GM12864 (cell line): ENCODE results near the gene MTHFS.
"Not testable (repeated sequence)": the region's sequence is repeated elsewhere in the genome, so short reads cannot be mapped to it uniquely, and the experiment has no call there.

ENCODE experiments used
- DNase-seq: peaks from one replicate; pipeline ENCODE4 v3.0.0-alpha.2; 2011; ENCODE audit warnings: low read depth
- H3K4me3 ChIP-seq: 2 replicates; pipeline ENCODE4 v1.5.1; 2011; ENCODE audit warnings: mild to moderate bottlenecking, low read depth, low read length, control low read depth
- CTCF ChIP-seq: IDR thresholded peaks from 2 replicates; pipeline ENCODE4 v1.5.1; 2011; ENCODE audit warnings: low read depth, mild to moderate bottlenecking, moderate library complexity, low read length, control low read depth, inconsistent platforms; ENCODE audit errors: missing control alignments

MTHFS gene

DNA sequence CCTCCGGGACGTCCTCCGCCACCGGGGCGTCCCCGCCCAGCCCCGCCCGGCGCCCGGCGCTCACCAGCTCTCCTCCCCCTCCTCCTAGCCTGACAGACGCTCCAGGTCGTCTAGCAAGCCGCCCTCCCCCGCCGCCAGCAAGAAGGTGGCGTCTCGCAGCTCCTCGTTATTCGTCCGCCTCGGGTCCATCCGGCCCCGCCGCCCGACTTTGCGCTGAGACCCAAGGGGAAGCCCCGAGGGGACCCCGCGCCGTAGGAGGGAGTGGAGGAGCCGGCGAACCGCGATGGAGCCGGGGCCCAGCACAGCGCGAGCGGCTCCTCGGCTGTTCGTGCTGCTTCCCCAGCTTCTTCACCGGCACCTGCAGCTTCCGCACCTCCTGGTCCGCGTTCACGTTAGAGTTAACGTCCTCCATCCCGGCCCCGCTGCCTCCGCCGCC, 26.3 kb upstream of the MTHFS start:
- no peak for TF ChIP-seq CTCF
- H3K4me3 ChIP-seq, result peak overlapping the region; percentile 89
- DNase-seq, result no peak

- no peak for TF ChIP-seq CTCF
- no peak for DNase-seq
- H3K4me3 ChIP-seq, result peak overlapping the region; percentile 89
These were observed 25.8 kb upstream of the MTHFS start for GRCh38 chr15:79922512-79923078.

DNA sequence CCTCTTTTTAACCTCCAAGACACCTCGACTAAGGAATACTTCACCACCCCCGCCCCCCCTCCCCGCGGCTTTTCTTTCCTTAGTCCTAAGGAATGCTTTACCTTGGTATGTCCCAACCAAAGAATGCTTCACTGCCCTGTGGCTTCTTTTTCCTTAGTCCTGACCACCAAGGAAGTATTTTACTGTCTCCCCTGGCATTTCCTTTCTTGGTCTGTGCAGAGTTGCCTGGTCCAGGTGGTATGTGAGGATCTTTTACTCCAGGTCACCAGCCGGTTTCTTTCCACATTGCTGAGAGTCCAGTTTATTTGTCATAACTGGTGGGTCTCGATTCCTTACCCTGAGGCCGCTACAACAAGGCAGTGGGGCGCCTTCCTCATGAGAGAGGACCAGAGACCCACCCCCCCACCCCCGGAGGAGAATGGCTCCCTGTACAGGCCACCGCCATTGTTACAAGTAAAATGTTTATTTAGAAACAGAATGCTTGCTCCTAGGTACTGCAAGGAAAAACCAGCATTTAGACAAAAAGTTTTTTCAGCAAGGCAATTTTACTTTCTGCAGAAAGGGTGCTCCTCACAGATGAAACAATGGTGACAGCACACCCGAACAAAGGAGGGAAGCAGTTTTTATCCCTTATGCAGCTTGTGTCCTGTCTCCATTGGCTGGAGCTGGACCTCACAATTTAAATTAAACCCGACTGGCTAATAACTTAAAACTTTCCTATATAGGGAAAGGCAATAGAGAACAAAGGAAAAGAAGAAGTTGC, 23.1 kb upstream of the MTHFS start:
- no peak for TF ChIP-seq CTCF
- no peak overlapping the region for H3K4me3 ChIP-seq
- DNase-seq, result no peak

DNA sequence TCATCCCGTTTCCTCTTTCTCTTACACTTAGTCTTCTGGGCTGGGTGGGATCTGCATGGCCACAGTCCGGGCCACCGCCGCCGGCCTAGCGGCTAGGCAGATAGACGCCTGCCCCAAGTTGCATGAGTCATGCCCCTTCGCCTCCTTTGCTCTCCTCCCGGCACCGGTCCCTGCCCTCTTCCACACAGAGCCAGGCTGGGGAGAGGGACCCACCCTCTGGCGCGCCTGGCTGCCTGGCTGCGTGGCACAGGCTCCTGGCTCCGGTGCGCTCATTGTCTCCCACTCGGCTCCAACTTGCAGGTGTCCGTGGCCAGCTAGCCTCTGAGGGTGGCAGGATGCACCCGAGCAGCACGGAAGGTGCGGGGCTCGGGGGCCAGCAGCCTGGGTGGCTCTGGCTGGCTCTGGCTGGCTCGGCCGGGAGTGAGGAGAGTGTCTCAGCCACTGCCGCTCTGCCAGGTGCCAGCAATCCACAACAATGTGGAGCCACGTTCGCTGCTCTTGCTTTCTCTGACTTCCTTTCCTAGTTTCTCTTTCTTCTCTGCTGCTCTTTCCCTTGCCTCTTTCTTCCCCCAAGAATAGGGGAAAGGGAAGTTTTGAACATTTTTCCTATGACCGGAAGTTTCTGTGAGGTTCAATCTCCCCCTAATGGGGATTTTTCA, 22.4 kb upstream of the MTHFS start:
- no peak for TF ChIP-seq CTCF
- H3K4me3 ChIP-seq, result no peak overlapping the region
- no peak for DNase-seq

DNA sequence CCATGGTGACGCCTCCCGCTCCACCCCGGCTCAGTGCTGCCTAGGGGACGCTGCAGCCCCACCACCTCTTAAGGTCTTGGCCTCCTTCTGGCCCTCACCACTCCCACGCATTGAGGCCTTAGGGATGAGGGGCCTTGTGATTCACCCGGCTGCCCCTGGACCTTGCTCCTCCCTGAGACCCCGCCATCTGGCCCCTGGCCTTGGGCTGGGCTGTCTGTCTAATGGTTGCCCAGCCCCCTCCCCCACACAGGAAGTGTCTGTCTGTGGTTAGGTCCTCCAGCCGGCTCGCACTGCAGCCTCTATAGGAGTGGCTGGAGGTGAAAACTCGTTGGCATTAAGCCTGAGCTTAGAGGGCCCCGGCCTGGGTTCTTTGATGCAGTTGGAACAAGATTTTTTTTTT, 21.5 kb upstream of the MTHFS start:
- TF ChIP-seq CTCF, result no peak
- no peak overlapping the region for H3K4me3 ChIP-seq
- no peak for DNase-seq

GRCh38 chr15:79916502-79917132, 19.8 kb upstream of the MTHFS start:
- TF ChIP-seq CTCF, result no peak

GRCh38 chr15:79915776-79916501, 19.1 kb upstream of the MTHFS start:
- H3K4me3 ChIP-seq, result not testable (repeated sequence)

More at GRCh38 chr15:79916502-79917132, 19.8 kb upstream of the MTHFS start:
- H3K4me3 ChIP-seq, result no peak overlapping the region
- DNase-seq, result no peak

More at GRCh38 chr15:79915776-79916501, 19.1 kb upstream of the MTHFS start:
- not testable (repeated sequence) for DNase-seq
